GM23338 (cell line): ENCODE results near the gene HADHB. TPM values are rescaled to one million over a fixed set of nuclear protein-coding genes. Genes with fewer than 3 reads are reported as not detected.

Source experiments
- ATAC-seq: fragments of 200-7000 bp; cut with Tn5 transposase; 3 replicates; pipeline ENCODE4 v1.9.1; 2020
- DNase-seq: peaks from one replicate; pipeline ENCODE4 v3.0.0-alpha.2; 2015; ENCODE audit warnings: low spot score
- H2AFZ ChIP-seq: fragments of 200-600 bp; sonication (generic); 2 replicates; pipeline ENCODE4 v1.8.0; 2016; ENCODE audit warnings: antibody characterized with exemption, mild to moderate bottlenecking, moderate library complexity
- H3F3A ChIP-seq: fragments of 200-600 bp; sonication (generic); replicated peaks from 2 replicates; pipeline ENCODE4 v1.8.0; 2017; ENCODE audit warnings: antibody characterized with exemption, mixed run types, low read depth
- H3K27ac ChIP-seq: fragments of 200-600 bp; sonication (generic); 2 replicates; pipeline ENCODE4 v1.6.1; 2016; ENCODE audit warnings: low read depth
- H3K27me3 ChIP-seq: fragments of 200-600 bp; sonication (generic); 2 replicates; pipeline ENCODE4 v1.8.0; 2016; ENCODE audit warnings: mild to moderate bottlenecking, mixed run types, moderate library complexity; ENCODE audit not compliant: insufficient read depth
- H3K36me3 ChIP-seq: fragments of 200-600 bp; sonication (generic); 2 replicates; pipeline ENCODE4 v1.8.0; 2016; ENCODE audit warnings: mild to moderate bottlenecking; ENCODE audit not compliant: insufficient read depth
- H3K4me1 ChIP-seq: fragments of 200-600 bp; sonication (generic); 2 replicates; pipeline ENCODE4 v1.8.0; 2016; ENCODE audit warnings: mild to moderate bottlenecking, moderate library complexity; ENCODE audit not compliant: insufficient read depth
- H3K4me2 ChIP-seq: fragments of 200-600 bp; sonication (generic); 2 replicates; pipeline ENCODE4 v1.7.1; 2017; ENCODE audit warnings: mixed run types
- H3K4me3 ChIP-seq: fragments of 200-600 bp; sonication (generic); 2 replicates; pipeline ENCODE4 v1.6.1; 2016; ENCODE audit warnings: mixed run types
- H3K79me2 ChIP-seq: fragments of 200-600 bp; sonication (generic); replicated peaks from 2 replicates; pipeline ENCODE4 v1.8.0; 2017; ENCODE audit warnings: mild to moderate bottlenecking; ENCODE audit not compliant: insufficient read depth
- H3K9me2 ChIP-seq: fragments of 200-600 bp; sonication (generic); 2 replicates; pipeline ENCODE4 v1.8.0; 2017; ENCODE audit not compliant: insufficient read depth
- H4K20me1 ChIP-seq: fragments of 200-600 bp; sonication (generic); replicated peaks from 2 replicates; pipeline ENCODE4 v1.8.0; 2017; ENCODE audit warnings: mild to moderate bottlenecking; ENCODE audit not compliant: insufficient read depth
- H3K27ac Mint-ChIP-seq: 2 replicates; pipeline ENCODE4 v1.8.0; 2020; ENCODE audit warnings: inconsistent platforms, mild to moderate bottlenecking, moderate library complexity, mixed read lengths
- H3K27me3 Mint-ChIP-seq: 3 replicates; pipeline ENCODE4 v1.8.0; 2022; ENCODE audit warnings: low read depth, mild to moderate bottlenecking, moderate library complexity, mixed read lengths, inconsistent platforms; ENCODE audit not compliant: insufficient read depth, poor library complexity
- H3K36me3 Mint-ChIP-seq: 3 replicates; pipeline ENCODE4 v1.8.0; 2021; ENCODE audit warnings: low read depth, mild to moderate bottlenecking, inconsistent platforms, moderate library complexity, mixed read lengths
- H3K4me1 Mint-ChIP-seq: 3 replicates; pipeline ENCODE4 v1.8.0; 2020; ENCODE audit warnings: mild to moderate bottlenecking, inconsistent platforms, mixed read lengths
- H3K4me3 Mint-ChIP-seq: 3 replicates; pipeline ENCODE4 v1.8.0; 2021; ENCODE audit warnings: moderate library complexity, mild to moderate bottlenecking, inconsistent platforms, mixed read lengths
- H3K9me3 Mint-ChIP-seq: 3 replicates; pipeline ENCODE4 v1.8.0; 2020; ENCODE audit warnings: moderate library complexity, mild to moderate bottlenecking, inconsistent platforms, mixed read lengths
- CREB1 ChIP-seq: fragments of 250-450 bp; sonication (Bioruptor Pico); IDR thresholded peaks from 2 replicates; pipeline ENCODE4 v1.5.0; 2020; ENCODE audit warnings: low read depth, mild to moderate bottlenecking, moderate library complexity
- CTCF ChIP-seq, 2 experiments: fragments of 200-600 bp in 1 of 2; sonication (generic) in 1 of 2; conservative IDR thresholded peaks; 2 replicates each; pipeline versions ENCODE4 v1.5.1 to v1.6.1; 2016 to 2017; ENCODE audit warnings: antibody characterized with exemption in 2 of 2, low read depth in 2 of 2, mild to moderate bottlenecking in 2 of 2, moderate library complexity in 1 of 2
- EZH2 ChIP-seq: fragments of 200-600 bp; sonication (generic); IDR thresholded peaks from one replicate; pipeline ENCODE4 v1.8.0; 2017; ENCODE audit warnings: antibody characterized with exemption, mild to moderate bottlenecking, low read depth; ENCODE audit not compliant: unreplicated experiment
- EZH2phosphoT487 ChIP-seq: fragments of 200-600 bp; sonication (generic); IDR thresholded peaks from one replicate; pipeline ENCODE4 v1.8.1; 2018; ENCODE audit warnings: antibody characterized with exemption; ENCODE audit not compliant: unreplicated experiment
- JUNB ChIP-seq: IDR thresholded peaks from one replicate; pipeline ENCODE4 v1.6.1; 2016; ENCODE audit warnings: antibody characterized with exemption; ENCODE audit not compliant: unreplicated experiment
- NANOG ChIP-seq: IDR thresholded peaks from 2 replicates; pipeline ENCODE4 v1.6.1; 2016; ENCODE audit warnings: antibody characterized with exemption, borderline replicate concordance
- POLR2AphosphoS5 ChIP-seq: IDR thresholded peaks from 2 replicates; pipeline ENCODE4 v1.6.1; 2016; ENCODE audit warnings: antibody characterized with exemption, low read depth
- REST ChIP-seq: IDR thresholded peaks from one replicate; pipeline ENCODE4 v1.6.1; 2018; ENCODE audit warnings: antibody characterized with exemption; ENCODE audit not compliant: unreplicated experiment
- STAT1 ChIP-seq: IDR thresholded peaks from one replicate; pipeline ENCODE4 v1.6.1; 2016; ENCODE audit warnings: antibody characterized with exemption; ENCODE audit not compliant: unreplicated experiment
- ZNF114 ChIP-seq: fragments of 250-450 bp; sonication (Bioruptor Pico); IDR thresholded peaks from 2 replicates; pipeline ENCODE4 v1.5.0; 2020; ENCODE audit warnings: mild to moderate bottlenecking, moderate library complexity
- ZNF331 ChIP-seq: fragments of 250-450 bp; sonication (Bioruptor Pico); IDR thresholded peaks from 2 replicates; pipeline ENCODE4 v1.5.0; 2020; ENCODE audit warnings: low read depth, mild to moderate bottlenecking, moderate library complexity
- polyA plus RNA-seq: library from polyadenylated mRNA; unstranded; fragments of >200 nt; fragmentation: Nextera tagmentation; extraction: Ambion mirVana; gene quantifications from 2 replicates; pipeline ENCODE4 v1.2.1, GENCODE V29; 2016
- total RNA-seq: library from RNA; depleted of rRNA; stranded (reverse); fragments of >200 nt; shearing (Covaris generic); gene quantifications from 2 replicates; pipeline ENCODE4 v1.2.3, GENCODE V29; 2014
- TF ChIP-seq, protein P1 (sequence below): IDR thresholded peaks from 2 replicates; pipeline ENCODE4 v1.6.1; 2016; ENCODE audit warnings: antibody characterized with exemption
- TF ChIP-seq, protein P2 (sequence below): fragments of 250-450 bp; sonication (Bioruptor Pico); IDR thresholded peaks from 2 replicates; pipeline ENCODE4 v1.5.0; 2020; ENCODE audit warnings: mild to moderate bottlenecking, moderate library complexity

Gene HADHB
- total and polyA plus RNA-seq, 2 experiments from 2014 or later, result 41.1 to 43.4 TPM

DNA sequence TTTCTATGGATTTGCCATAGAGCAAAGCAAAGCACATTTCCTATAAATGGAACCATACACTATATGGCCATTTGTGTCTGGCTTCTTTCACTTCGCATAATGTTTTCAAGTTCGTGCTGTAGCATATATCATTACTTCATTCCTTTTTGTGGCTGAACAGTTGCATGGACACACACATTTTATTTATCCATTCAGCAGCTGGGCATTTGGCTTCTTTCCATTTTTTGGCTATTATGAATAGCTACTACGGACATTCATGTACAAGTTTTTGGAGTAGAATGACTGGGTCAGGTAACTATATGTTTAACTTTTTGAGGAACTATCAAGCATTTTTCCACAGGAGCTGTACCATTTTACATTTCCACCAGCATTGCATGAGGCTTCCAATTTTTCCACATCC lies 90.5 kb downstream of the HADHB start:
- no peak for TF ChIP-seq CTCF (conservative IDR thresholded peaks at IDR 0.05; ENCODE audit: low read depth in 2 of 2)
- no peak for TF ChIP-seq ZNF114 (CRISPR knock-in tag)
- TF ChIP-seq POLR2AphosphoS5, result no peak
- TF ChIP-seq NANOG, result no peak
- no peak for TF ChIP-seq EZH2
- TF ChIP-seq CREB1, result no peak
- TF ChIP-seq EZH2phosphoT487, result no peak
- no peak for TF ChIP-seq STAT1
- TF ChIP-seq, protein P1, sequence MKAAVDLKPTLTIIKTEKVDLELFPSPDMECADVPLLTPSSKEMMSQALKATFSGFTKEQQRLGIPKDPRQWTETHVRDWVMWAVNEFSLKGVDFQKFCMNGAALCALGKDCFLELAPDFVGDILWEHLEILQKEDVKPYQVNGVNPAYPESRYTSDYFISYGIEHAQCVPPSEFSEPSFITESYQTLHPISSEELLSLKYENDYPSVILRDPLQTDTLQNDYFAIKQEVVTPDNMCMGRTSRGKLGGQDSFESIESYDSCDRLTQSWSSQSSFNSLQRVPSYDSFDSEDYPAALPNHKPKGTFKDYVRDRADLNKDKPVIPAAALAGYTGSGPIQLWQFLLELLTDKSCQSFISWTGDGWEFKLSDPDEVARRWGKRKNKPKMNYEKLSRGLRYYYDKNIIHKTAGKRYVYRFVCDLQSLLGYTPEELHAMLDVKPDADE, result no peak
- no peak for TF ChIP-seq ZNF331 (CRISPR knock-in tag)
- TF ChIP-seq REST, result no peak
- no peak for TF ChIP-seq JUNB
- TF ChIP-seq, protein P2, sequence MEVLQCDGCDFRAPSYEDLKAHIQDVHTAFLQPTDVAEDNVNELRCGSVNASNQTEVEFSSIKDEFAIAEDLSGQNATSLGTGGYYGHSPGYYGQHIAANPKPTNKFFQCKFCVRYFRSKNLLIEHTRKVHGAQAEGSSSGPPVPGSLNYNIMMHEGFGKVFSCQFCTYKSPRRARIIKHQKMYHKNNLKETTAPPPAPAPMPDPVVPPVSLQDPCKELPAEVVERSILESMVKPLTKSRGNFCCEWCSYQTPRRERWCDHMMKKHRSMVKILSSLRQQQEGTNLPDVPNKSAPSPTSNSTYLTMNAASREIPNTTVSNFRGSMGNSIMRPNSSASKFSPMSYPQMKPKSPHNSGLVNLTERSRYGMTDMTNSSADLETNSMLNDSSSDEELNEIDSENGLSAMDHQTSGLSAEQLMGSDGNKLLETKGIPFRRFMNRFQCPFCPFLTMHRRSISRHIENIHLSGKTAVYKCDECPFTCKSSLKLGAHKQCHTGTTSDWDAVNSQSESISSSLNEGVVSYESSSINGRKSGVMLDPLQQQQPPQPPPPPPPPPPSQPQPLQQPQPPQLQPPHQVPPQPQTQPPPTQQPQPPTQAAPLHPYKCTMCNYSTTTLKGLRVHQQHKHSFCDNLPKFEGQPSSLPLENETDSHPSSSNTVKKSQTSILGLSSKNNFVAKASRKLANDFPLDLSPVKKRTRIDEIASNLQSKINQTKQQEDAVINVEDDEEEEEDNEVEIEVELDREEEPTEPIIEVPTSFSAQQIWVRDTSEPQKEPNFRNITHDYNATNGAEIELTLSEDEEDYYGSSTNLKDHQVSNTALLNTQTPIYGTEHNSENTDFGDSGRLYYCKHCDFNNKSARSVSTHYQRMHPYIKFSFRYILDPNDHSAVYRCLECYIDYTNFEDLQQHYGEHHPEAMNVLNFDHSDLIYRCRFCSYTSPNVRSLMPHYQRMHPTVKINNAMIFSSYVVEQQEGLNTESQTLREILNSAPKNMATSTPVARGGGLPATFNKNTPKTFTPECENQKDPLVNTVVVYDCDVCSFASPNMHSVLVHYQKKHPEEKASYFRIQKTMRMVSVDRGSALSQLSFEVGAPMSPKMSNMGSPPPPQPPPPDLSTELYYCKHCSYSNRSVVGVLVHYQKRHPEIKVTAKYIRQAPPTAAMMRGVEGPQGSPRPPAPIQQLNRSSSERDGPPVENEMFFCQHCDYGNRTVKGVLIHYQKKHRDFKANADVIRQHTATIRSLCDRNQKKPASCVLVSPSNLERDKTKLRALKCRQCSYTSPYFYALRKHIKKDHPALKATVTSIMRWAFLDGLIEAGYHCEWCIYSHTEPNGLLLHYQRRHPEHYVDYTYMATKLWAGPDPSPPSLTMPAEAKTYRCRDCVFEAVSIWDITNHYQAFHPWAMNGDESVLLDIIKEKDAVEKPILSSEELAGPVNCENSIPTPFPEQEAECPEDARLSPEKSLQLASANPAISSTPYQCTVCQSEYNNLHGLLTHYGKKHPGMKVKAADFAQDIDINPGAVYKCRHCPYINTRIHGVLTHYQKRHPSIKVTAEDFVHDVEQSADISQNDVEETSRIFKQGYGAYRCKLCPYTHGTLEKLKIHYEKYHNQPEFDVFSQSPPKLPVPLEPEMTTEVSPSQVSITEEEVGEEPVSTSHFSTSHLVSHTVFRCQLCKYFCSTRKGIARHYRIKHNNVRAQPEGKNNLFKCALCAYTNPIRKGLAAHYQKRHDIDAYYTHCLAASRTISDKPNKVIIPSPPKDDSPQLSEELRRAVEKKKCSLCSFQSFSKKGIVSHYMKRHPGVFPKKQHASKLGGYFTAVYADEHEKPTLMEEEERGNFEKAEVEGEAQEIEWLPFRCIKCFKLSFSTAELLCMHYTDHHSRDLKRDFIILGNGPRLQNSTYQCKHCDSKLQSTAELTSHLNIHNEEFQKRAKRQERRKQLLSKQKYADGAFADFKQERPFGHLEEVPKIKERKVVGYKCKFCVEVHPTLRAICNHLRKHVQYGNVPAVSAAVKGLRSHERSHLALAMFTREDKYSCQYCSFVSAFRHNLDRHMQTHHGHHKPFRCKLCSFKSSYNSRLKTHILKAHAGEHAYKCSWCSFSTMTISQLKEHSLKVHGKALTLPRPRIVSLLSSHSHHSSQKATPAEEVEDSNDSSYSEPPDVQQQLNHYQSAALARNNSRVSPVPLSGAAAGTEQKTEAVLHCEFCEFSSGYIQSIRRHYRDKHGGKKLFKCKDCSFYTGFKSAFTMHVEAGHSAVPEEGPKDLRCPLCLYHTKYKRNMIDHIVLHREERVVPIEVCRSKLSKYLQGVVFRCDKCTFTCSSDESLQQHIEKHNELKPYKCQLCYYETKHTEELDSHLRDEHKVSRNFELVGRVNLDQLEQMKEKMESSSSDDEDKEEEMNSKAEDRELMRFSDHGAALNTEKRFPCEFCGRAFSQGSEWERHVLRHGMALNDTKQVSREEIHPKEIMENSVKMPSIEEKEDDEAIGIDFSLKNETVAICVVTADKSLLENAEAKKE (CRISPR knock-in tag), result no peak
- H3F3A ChIP-seq, result no peaks in the 10 kb centered on the region
- Mint-ChIP-seq H3K4me1 (peaks cover 17% of the 10 kb centered on the region), H3K4me3 (no peak overlapping the region), H3K9me3 (no peaks in the 10 kb centered on the region), H3K36me3 (no peaks in the 10 kb centered on the region), H3K27ac (no peak overlapping the region), H3K27me3 (peaks cover 7% of the 10 kb centered on the region)
- H3K27ac ChIP-seq, result no peak overlapping the region
- H3K79me2 ChIP-seq, result no peaks in the 10 kb centered on the region
- no peaks in the 10 kb centered on the region for H3K27me3 ChIP-seq
- no peak for DNase-seq
- H2AFZ ChIP-seq, result no peak overlapping the region
- no peak for ATAC-seq
- no peaks in the 10 kb centered on the region; the same call in 1 of the 2 replicates for H3K4me1 ChIP-seq
- no peak overlapping the region for H3K4me2 ChIP-seq
- no peak overlapping the region for H3K4me3 ChIP-seq
- no peaks in the 10 kb centered on the region for H4K20me1 ChIP-seq
- H3K36me3 ChIP-seq, result no peaks in the 10 kb centered on the region
- H3K9me2 ChIP-seq, result no peaks in the 10 kb centered on the region
